ENCODE data around the gene RAB35. TPM values are rescaled to one million over a fixed set of nuclear protein-coding genes. Genes with fewer than 3 reads are reported as not detected.

Gene RAB35
- 10 to 100 TPM; 38.2 to 41.5 TPM for total RNA-seq

DNA sequence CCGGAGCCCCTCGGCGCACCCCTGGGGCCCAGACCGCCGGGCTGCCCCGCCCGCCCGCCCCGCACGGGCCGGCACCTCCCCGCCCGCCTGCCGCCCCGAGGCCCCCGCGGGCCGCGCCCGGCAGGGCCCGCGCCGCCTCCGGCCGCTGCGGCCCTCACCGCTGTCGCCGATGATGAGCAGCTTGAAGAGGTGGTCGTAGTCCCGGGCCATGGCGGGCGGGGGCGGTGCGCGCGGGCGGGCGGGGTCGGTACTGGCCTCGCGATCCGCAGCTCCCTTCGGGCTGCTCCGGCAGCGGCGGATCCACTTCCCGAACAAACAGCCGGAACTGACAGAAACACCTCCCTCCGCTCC is at the start of gene RAB35:
Gene RAB35, minus strand, starts transcription at position 313 of the 351 bp plus-strand sequence. Its CDS starts 103 bp downstream, at position 210.
- TF ChIP-seq, protein P1, sequence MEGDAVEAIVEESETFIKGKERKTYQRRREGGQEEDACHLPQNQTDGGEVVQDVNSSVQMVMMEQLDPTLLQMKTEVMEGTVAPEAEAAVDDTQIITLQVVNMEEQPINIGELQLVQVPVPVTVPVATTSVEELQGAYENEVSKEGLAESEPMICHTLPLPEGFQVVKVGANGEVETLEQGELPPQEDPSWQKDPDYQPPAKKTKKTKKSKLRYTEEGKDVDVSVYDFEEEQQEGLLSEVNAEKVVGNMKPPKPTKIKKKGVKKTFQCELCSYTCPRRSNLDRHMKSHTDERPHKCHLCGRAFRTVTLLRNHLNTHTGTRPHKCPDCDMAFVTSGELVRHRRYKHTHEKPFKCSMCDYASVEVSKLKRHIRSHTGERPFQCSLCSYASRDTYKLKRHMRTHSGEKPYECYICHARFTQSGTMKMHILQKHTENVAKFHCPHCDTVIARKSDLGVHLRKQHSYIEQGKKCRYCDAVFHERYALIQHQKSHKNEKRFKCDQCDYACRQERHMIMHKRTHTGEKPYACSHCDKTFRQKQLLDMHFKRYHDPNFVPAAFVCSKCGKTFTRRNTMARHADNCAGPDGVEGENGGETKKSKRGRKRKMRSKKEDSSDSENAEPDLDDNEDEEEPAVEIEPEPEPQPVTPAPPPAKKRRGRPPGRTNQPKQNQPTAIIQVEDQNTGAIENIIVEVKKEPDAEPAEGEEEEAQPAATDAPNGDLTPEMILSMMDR (IDR thresholded peaks at IDR 0.05): no peak
- no peak for ATAC-seq
- Mint-ChIP-seq H3K36me3 (ENCODE audit: low read depth) (peaks cover 42% of the 10 kb centered on the region), H3K4me1 (ENCODE audit: low read depth) (peaks cover 59% of the 10 kb centered on the region), H3K4me3 (peak within 1 kb of the TSS; percentile 98), H3K27me3 (no peaks in the 10 kb centered on the region), H3K27ac (peak within 1 kb of the TSS; percentile 94), H3K9me3 (no peaks in the 10 kb centered on the region)
- ChIA-PET CTCF (interaction anchor here (1.0 to 1.4 kb wide), 5 partner anchors 10 to 128 kb away, joined by 3 to 7 read pairs (median 3); partner anchors contain the start of gene BICDL1), POLR2A (interaction anchor here (0.7 to 7.7 kb wide), 14 partner anchors 10 to 176 kb away, joined by 3 to 60 read pairs (median 12); partner anchors contain the start of genes PXN, RNU4-1, RNU4-2 and RPLP0)
- intact Hi-C loops (cut with micrococcal nuclease): loop anchor here (5.0 to 10.0 kb wide), 2 partner anchors 81 to 102 kb away; no protein-coding TSS in a partner anchor
- no peak for DNase-seq

DNA sequence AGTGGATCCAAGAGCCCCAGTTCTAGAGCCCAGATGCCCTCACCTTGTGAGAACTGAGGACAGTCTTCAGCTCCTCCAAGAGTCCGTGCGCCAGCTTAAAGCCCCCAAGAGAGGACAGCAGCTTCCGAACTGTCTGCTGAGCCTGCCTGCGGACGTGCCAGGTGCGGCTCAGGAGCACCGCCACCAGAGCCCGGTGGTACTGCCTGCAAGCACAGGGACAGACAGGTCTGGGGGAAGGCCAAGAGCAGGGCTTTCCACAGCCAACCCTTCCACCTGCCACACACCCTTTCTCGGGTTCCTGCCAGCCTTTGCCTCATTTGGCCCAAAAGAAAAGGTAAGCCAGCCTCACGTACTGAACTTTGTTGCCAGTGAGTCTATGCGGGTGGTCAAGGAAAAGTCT is 47.7 kb upstream of the RAB35 start:
- CTCF ChIA-PET: no interaction called here
- ATAC-seq: no peak
- peaks cover 42% of the 10 kb centered on the region for H3K36me3 Mint-ChIP-seq (ENCODE audit: low read depth)

GRCh38 chr12:120162763-120163162 is 46.2 kb upstream of the RAB35 start:
- ChIA-PET POLR2A (interaction anchor here (1.0 to 2.3 kb wide), 7 partner anchors 9 to 36 kb away, joined by 3 to 8 read pairs (median 4); no protein-coding TSS in a partner anchor), CTCF (no interaction called here)
- intact Hi-C loops (cut with micrococcal nuclease): no loop called here
- Mint-ChIP-seq H3K9me3 (no peaks in the 10 kb centered on the region), H3K36me3 (ENCODE audit: low read depth) (peaks cover 40% of the 10 kb centered on the region), H3K4me1 (ENCODE audit: low read depth) (no peaks in the 10 kb centered on the region), H3K4me3 (no peak overlapping the region), H3K27me3 (no peaks in the 10 kb centered on the region), H3K27ac (no peak overlapping the region)
- ATAC-seq (no peak), DNase-seq (no peak)
- TF ChIP-seq, protein P1 (IDR thresholded peaks at IDR 0.05): no peak

More for the DNA sequence above, 47.7 kb upstream of the RAB35 start:
- Mint-ChIP-seq H3K27ac (no peak overlapping the region), H3K9me3 (no peaks in the 10 kb centered on the region), H3K27me3 (no peaks in the 10 kb centered on the region), H3K4me1 (ENCODE audit: low read depth) (no peaks in the 10 kb centered on the region), H3K4me3 (no peak overlapping the region)
- TF ChIP-seq, protein P1 (IDR thresholded peaks at IDR 0.05): no peak
- DNase-seq: no peak
- POLR2A ChIA-PET: interaction anchor here (0.6 to 1.0 kb wide), 4 partner anchors 8 to 91 kb away, joined by 3 to 4 read pairs (median 3); no protein-coding TSS in a partner anchor
- intact Hi-C loops (cut with micrococcal nuclease): no loop called here

DNA sequence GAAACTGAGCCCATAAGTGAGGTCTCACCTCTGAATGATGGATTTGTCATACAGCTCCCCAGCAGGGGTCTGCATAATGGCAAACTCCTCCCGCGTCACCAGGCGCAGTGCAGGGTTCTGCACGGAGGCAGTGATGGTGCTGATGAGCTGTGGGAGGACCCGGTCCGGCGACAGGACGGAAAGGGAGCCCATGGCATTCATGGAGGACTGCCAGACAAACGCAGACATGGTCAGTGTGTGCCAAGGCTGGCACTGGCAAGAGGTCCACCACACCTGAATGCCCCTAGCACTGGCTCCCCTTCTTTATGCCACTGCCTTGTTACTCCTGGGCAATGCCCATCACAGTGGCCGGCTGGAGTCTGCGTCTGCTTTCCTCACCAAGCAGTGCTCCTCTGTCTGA is 45.3 kb upstream of the RAB35 start:
- ATAC-seq (no peak), DNase-seq (no peak)
- Mint-ChIP-seq H3K4me3 (no peak overlapping the region), H3K9me3 (no peaks in the 10 kb centered on the region), H3K4me1 (ENCODE audit: low read depth) (no peaks in the 10 kb centered on the region), H3K27me3 (no peaks in the 10 kb centered on the region), H3K36me3 (ENCODE audit: low read depth) (peaks cover 47% of the 10 kb centered on the region), H3K27ac (no peak overlapping the region)
- ChIA-PET CTCF (interaction anchor here (1.6 kb wide), 1 partner anchor 12 kb away, joined by 6 read pairs; no protein-coding TSS in a partner anchor), POLR2A (interaction anchor here (0.8 to 2.3 kb wide), 9 partner anchors 9 to 42 kb away, joined by 3 to 8 read pairs (median 4); no protein-coding TSS in a partner anchor)
- intact Hi-C loops (cut with micrococcal nuclease): no loop called here
- TF ChIP-seq, protein P1 (IDR thresholded peaks at IDR 0.05): no peak

GRCh38 chr12:120159509-120160237 is 43.1 kb upstream of the RAB35 start:
- POLR2A ChIA-PET: interaction anchor here (1.0 to 1.7 kb wide), 5 partner anchors 9 to 43 kb away, joined by 3 to 5 read pairs (median 3); partner anchors contain the start of gene RAB35
- TF ChIP-seq, protein P1 (IDR thresholded peaks at IDR 0.05): no peak
- CTCF ChIA-PET: interaction anchor here (0.8 kb wide), 1 partner anchor 25 kb away, joined by 3 read pairs; no protein-coding TSS in a partner anchor
- no peaks in the 10 kb centered on the region for H3K27me3 Mint-ChIP-seq
- peaks cover 63% of the 10 kb centered on the region for H3K36me3 Mint-ChIP-seq (ENCODE audit: low read depth)
- no peak for ATAC-seq
- H3K9me3 Mint-ChIP-seq: no peaks in the 10 kb centered on the region
- no peak overlapping the region for H3K4me3 Mint-ChIP-seq
- no peaks in the 10 kb centered on the region for H3K4me1 Mint-ChIP-seq (ENCODE audit: low read depth)
- no peak for DNase-seq
- intact Hi-C loops (cut with micrococcal nuclease): no loop called here
- no peak overlapping the region for H3K27ac Mint-ChIP-seq
